IPS-20b (cell line): ENCODE measurements around the gene GPR158.
A peak's percentile ranks its signal among the peaks of the same experiment; 100 is the strongest.

Experiments used
- H3K27ac ChIP-seq: one replicate; pipeline ENCODE4 v1.5.1; 2013; ENCODE audit warnings: low read length
- H3K27me3 ChIP-seq: 2 replicates; pipeline ENCODE4 v1.6.1; 2013; ENCODE audit warnings: mild to moderate bottlenecking, low read length, inconsistent platforms; ENCODE audit not compliant: insufficient read depth
- H3K36me3 ChIP-seq: 2 replicates; pipeline ENCODE4 v1.6.1; 2013; ENCODE audit warnings: low read depth, mild to moderate bottlenecking, inconsistent platforms, low read length, moderate library complexity; ENCODE audit not compliant: insufficient read depth
- H3K4me1 ChIP-seq: 2 replicates; pipeline ENCODE4 v1.6.1; 2013; ENCODE audit warnings: mild to moderate bottlenecking, control low read depth, inconsistent platforms, low read length, moderate library complexity; ENCODE audit not compliant: insufficient read depth
- H3K4me3 ChIP-seq: 2 replicates; pipeline ENCODE4 v1.5.1; 2013; ENCODE audit warnings: mild to moderate bottlenecking, low read length, inconsistent platforms
- H3K9ac ChIP-seq: 2 replicates; pipeline ENCODE4 v1.6.1; 2013; ENCODE audit warnings: low read depth, mild to moderate bottlenecking, inconsistent platforms, low read length, moderate library complexity
- H3K9me3 ChIP-seq: 2 replicates; pipeline ENCODE4 v1.6.1; 2013; ENCODE audit warnings: mild to moderate bottlenecking, low read depth, low read length, inconsistent platforms; ENCODE audit not compliant: insufficient read depth

GPR158 gene

GRCh38 chr10:25509151-25509550, 334.4 kb downstream of the GPR158 start:
- no peaks in the 10 kb centered on the region for H3K9me3 ChIP-seq
- H3K4me3 ChIP-seq = no peak overlapping the region

GRCh38 chr10:25522294-25522693, 347.5 kb downstream of the GPR158 start:
- Histone ChIP-seq H3K9ac (no peak overlapping the region), H3K9me3 (no peaks in the 10 kb centered on the region), H3K27me3 (no peaks in the 10 kb centered on the region), H3K36me3 (no peaks in the 10 kb centered on the region), H3K4me3 (no peak overlapping the region), H3K4me1 (no peaks in the 10 kb centered on the region), H3K27ac (no peak overlapping the region)

More at GRCh38 chr10:25509151-25509550, 334.4 kb downstream of the GPR158 start:
- no peak overlapping the region for H3K9ac ChIP-seq
- no peaks in the 10 kb centered on the region for H3K27me3 ChIP-seq
- peaks cover 8% of the 10 kb centered on the region; the same call in 1 of the 2 replicates for H3K4me1 ChIP-seq
- no peaks in the 10 kb centered on the region for H3K36me3 ChIP-seq
- H3K27ac ChIP-seq = no peak overlapping the region

- Histone ChIP-seq H3K4me1 (no peaks in the 10 kb centered on the region), H3K4me3 (no peak overlapping the region), H3K27ac (no peak overlapping the region), H3K27me3 (no peaks in the 10 kb centered on the region), H3K36me3 (no peaks in the 10 kb centered on the region), H3K9me3 (no peaks in the 10 kb centered on the region), H3K9ac (no peak overlapping the region)
Measured at GRCh38 chr10:25522946-25523608, 348.3 kb downstream of the GPR158 start.

GRCh38 chr10:25530306-25530705, 355.5 kb downstream of the GPR158 start:
- Histone ChIP-seq H3K36me3 (no peaks in the 10 kb centered on the region), H3K27me3 (no peaks in the 10 kb centered on the region), H3K27ac (no peak overlapping the region), H3K9me3 (no peaks in the 10 kb centered on the region), H3K4me3 (no peak overlapping the region), H3K9ac (no peak overlapping the region), H3K4me1 (no peaks in the 10 kb centered on the region; the same call in 1 of the 2 replicates)

GRCh38 chr10:25531457-25532061, 356.8 kb downstream of the GPR158 start:
- H3K4me1 ChIP-seq = no peaks in the 10 kb centered on the region; the same call in 1 of the 2 replicates
- H3K27me3 ChIP-seq = no peaks in the 10 kb centered on the region
- no peak overlapping the region for H3K4me3 ChIP-seq
- no peak overlapping the region for H3K27ac ChIP-seq
- H3K36me3 ChIP-seq = no peaks in the 10 kb centered on the region
- H3K9me3 ChIP-seq = no peaks in the 10 kb centered on the region
- no peak overlapping the region for H3K9ac ChIP-seq

GRCh38 chr10:25532213-25532612, 357.4 kb downstream of the GPR158 start:
- no peak overlapping the region for H3K4me3 ChIP-seq
- no peak overlapping the region for H3K9ac ChIP-seq
- H3K36me3 ChIP-seq = no peaks in the 10 kb centered on the region
- H3K9me3 ChIP-seq = no peaks in the 10 kb centered on the region
- H3K27ac ChIP-seq = no peak overlapping the region
- H3K4me1 ChIP-seq = no peaks in the 10 kb centered on the region; the same call in 1 of the 2 replicates
- no peaks in the 10 kb centered on the region for H3K27me3 ChIP-seq

- Histone ChIP-seq H3K9me3 (no peaks in the 10 kb centered on the region), H3K9ac (no peak overlapping the region), H3K4me1 (no peaks in the 10 kb centered on the region; the same call in 1 of the 2 replicates), H3K4me3 (no peak overlapping the region), H3K36me3 (no peaks in the 10 kb centered on the region), H3K27ac (no peak overlapping the region), H3K27me3 (no peaks in the 10 kb centered on the region)
Measured at GRCh38 chr10:25536027-25536426, 361.2 kb downstream of the GPR158 start.

- Histone ChIP-seq H3K27me3 (no peaks in the 10 kb centered on the region), H3K4me3 (0 out of 2 replicates have a peak overlapping the region, but pooled peaks have one; percentile 9), H3K9ac (no peak overlapping the region), H3K9me3 (no peaks in the 10 kb centered on the region), H3K4me1 (peaks cover 9% of the 10 kb centered on the region; the same call in 1 of the 2 replicates), H3K27ac (no peak overlapping the region), H3K36me3 (no peaks in the 10 kb centered on the region)
Measured at GRCh38 chr10:25547382-25547781, 372.6 kb downstream of the GPR158 start.

GRCh38 chr10:25552283-25552919, 377.6 kb downstream of the GPR158 start:
- no peak overlapping the region for H3K27ac ChIP-seq
- no peaks in the 10 kb centered on the region for H3K27me3 ChIP-seq
- 0 out of 2 replicates have a peak, but pooled peaks cover 5% of the 10 kb centered on the region for H3K4me1 ChIP-seq
- H3K9me3 ChIP-seq = no peaks in the 10 kb centered on the region
- H3K9ac ChIP-seq = no peak overlapping the region
- no peak overlapping the region for H3K4me3 ChIP-seq
- H3K36me3 ChIP-seq = no peaks in the 10 kb centered on the region

GRCh38 chr10:25555865-25556264, 381.1 kb downstream of the GPR158 start:
- no peaks in the 10 kb centered on the region for H3K36me3 ChIP-seq
- H3K9ac ChIP-seq = no peak overlapping the region
- no peak overlapping the region for H3K27ac ChIP-seq
- no peaks in the 10 kb centered on the region for H3K27me3 ChIP-seq
- 0 out of 2 replicates have a peak, but pooled peaks cover 2% of the 10 kb centered on the region for H3K4me1 ChIP-seq
- H3K9me3 ChIP-seq = no peaks in the 10 kb centered on the region
- H3K4me3 ChIP-seq = no peak overlapping the region

- peaks cover 4% of the 10 kb centered on the region for H3K4me1 ChIP-seq
- H3K9me3 ChIP-seq = no peaks in the 10 kb centered on the region
- H3K27me3 ChIP-seq = no peaks in the 10 kb centered on the region
- no peak overlapping the region for H3K4me3 ChIP-seq
- no peak overlapping the region for H3K9ac ChIP-seq
- no peaks in the 10 kb centered on the region for H3K36me3 ChIP-seq
- H3K27ac ChIP-seq = no peak overlapping the region
Measured at GRCh38 chr10:25556457-25556856, 381.7 kb downstream of the GPR158 start.

- no peak overlapping the region for H3K9ac ChIP-seq
- H3K9me3 ChIP-seq = no peaks in the 10 kb centered on the region
- no peak overlapping the region for H3K27ac ChIP-seq
- no peak overlapping the region for H3K4me3 ChIP-seq
- H3K27me3 ChIP-seq = no peaks in the 10 kb centered on the region
- H3K4me1 ChIP-seq = peaks cover 6% of the 10 kb centered on the region
- no peaks in the 10 kb centered on the region for H3K36me3 ChIP-seq
Measured at GRCh38 chr10:25557136-25557535, 382.3 kb downstream of the GPR158 start.
